ENCODE data around the gene PECR. TPM values are rescaled to one million over a fixed set of nuclear protein-coding genes. Genes with fewer than 3 reads are reported as not detected.

The PECR gene
- total RNA-seq, 2 experiments from 2014 or later, result 28.2 to 29.4 TPM

GRCh38 chr2:216024779-216025336 lies 56.8 kb downstream of the PECR start:
- DNase-seq (no peak), ATAC-seq (ENCODE audit: low read depth) (no peak)
- no peaks in the 10 kb centered on the region for H3K9me3 Mint-ChIP-seq
- POLR2A ChIA-PET, result no interaction called here
- H3K4me3 Mint-ChIP-seq, result no peak overlapping the region
- H3K27ac Mint-ChIP-seq, result no peak overlapping the region
- peaks cover 4% of the 10 kb centered on the region for H3K4me1 Mint-ChIP-seq
- no peaks in the 10 kb centered on the region for H3K36me3 Mint-ChIP-seq
- H3K27me3 Mint-ChIP-seq, result no peaks in the 10 kb centered on the region

- H3K9me3 Mint-ChIP-seq, result peaks cover 3% of the 10 kb centered on the region
- POLR2A ChIA-PET, result no interaction called here
- H3K4me1 Mint-ChIP-seq, result peaks cover 7% of the 10 kb centered on the region
- H3K36me3 Mint-ChIP-seq, result peaks cover 3% of the 10 kb centered on the region
- H3K27me3 Mint-ChIP-seq, result no peaks in the 10 kb centered on the region
- ATAC-seq (ENCODE audit: low read depth) (peak; percentile 72), DNase-seq (no peak)
- no peak overlapping the region for H3K27ac Mint-ChIP-seq
- no peak overlapping the region for H3K4me3 Mint-ChIP-seq
Observed at GRCh38 chr2:216023055-216023648, 58.5 kb downstream of the PECR start.

DNA sequence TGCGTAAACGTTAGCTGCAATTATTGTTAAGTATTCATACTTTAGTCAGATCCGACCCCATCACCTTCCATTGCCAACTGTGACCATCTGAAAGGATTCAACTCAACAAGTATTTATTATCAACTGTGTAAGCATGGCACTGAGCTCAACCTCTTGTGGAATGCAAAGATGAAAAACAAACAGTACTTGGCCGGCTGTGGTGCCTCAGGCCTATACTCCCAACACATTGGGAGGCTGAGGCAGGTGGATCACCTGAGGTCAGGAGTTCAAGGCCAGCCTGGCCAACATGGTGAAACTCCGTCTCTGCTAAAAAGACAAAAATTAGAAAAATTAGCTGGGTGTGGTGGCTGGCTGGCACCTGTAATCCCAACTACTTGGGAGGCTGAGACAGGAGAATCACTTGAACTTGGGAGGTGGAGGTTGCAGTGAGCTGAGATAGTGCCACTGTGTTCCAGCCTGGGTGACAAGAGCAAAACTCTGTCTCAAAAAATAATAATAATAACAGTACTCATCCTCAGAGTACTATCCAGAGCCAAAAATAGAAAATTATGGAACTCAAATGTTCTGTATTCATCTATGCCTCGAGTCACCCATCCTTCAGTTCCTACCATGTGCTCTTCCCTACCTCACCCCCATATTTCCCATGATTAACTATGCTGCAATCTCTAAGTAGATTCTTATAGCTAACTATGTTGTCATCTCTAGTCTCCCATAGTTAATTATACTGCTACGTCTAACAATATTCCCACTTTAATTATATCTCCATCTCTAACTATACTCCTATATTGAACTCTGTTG lies 59.6 kb downstream of the PECR start:
- H3K4me3 Mint-ChIP-seq, result no peak overlapping the region
- H3K27ac Mint-ChIP-seq, result no peak overlapping the region

GRCh38 chr2:216018709-216019108 lies 62.9 kb downstream of the PECR start:
- no peak for ATAC-seq (ENCODE audit: low read depth)
- Mint-ChIP-seq H3K4me1 (peaks cover 37% of the 10 kb centered on the region), H3K27me3 (no peaks in the 10 kb centered on the region)

More for the DNA sequence above, 59.6 kb downstream of the PECR start:
- peaks cover 3% of the 10 kb centered on the region for H3K36me3 Mint-ChIP-seq
- H3K4me1 Mint-ChIP-seq, result peaks cover 14% of the 10 kb centered on the region
- H3K9me3 Mint-ChIP-seq, result peaks cover 3% of the 10 kb centered on the region
- ATAC-seq (ENCODE audit: low read depth), result no peak
- DNase-seq, result no peak
- POLR2A ChIA-PET, result no interaction called here
- no peaks in the 10 kb centered on the region for H3K27me3 Mint-ChIP-seq

GRCh38 chr2:216017365-216017764 lies 64.2 kb downstream of the PECR start:
- Mint-ChIP-seq H3K4me1 (peaks cover 39% of the 10 kb centered on the region), H3K9me3 (peaks cover 3% of the 10 kb centered on the region), H3K27ac (peak overlapping the region; percentile 31), H3K4me3 (no peak overlapping the region), H3K36me3 (peaks cover 3% of the 10 kb centered on the region), H3K27me3 (no peaks in the 10 kb centered on the region)
- DNase-seq (no peak), ATAC-seq (ENCODE audit: low read depth) (no peak)
- POLR2A ChIA-PET, result interaction anchor here (0.9 kb wide), 1 partner anchor 11 kb away, joined by 4 read pairs; no protein-coding TSS in a partner anchor

More at GRCh38 chr2:216018709-216019108, 62.9 kb downstream of the PECR start:
- H3K4me3 Mint-ChIP-seq, result no peak overlapping the region
- no peak for DNase-seq
- H3K36me3 Mint-ChIP-seq, result peaks cover 3% of the 10 kb centered on the region
- H3K9me3 Mint-ChIP-seq, result peaks cover 3% of the 10 kb centered on the region
- H3K27ac Mint-ChIP-seq, result no peak overlapping the region
- POLR2A ChIA-PET, result no interaction called here

DNA sequence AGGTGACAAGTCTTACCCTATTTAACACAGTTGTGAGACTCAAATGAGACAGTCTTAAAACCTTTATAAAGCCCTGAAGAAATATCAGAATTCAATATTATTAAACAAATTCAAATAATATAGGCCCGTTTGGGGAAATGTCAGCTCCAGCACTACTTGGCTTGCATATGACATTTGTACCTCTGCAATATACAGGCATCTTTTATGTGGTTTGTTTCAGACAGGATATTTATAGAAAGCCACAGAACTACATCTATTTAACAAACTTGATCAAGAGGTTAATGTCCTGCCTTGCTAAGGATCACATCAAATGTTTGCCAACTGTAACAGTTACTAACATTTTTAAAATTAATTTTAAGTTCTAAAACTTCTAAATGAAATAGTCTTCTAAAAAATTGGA lies 65.0 kb downstream of the PECR start:
- POLR2A ChIA-PET, result interaction anchor here (0.7 to 1.3 kb wide), 4 partner anchors 10 to 1208 kb away, joined by 3 to 6 read pairs (median 4); partner anchors contain the start of genes PECR and TMEM169
- peaks cover 42% of the 10 kb centered on the region for H3K4me1 Mint-ChIP-seq
- peaks cover 3% of the 10 kb centered on the region for H3K36me3 Mint-ChIP-seq
- DNase-seq (no peak), ATAC-seq (ENCODE audit: low read depth) (no peak)
- peaks cover 3% of the 10 kb centered on the region for H3K9me3 Mint-ChIP-seq
- H3K27me3 Mint-ChIP-seq, result no peaks in the 10 kb centered on the region
- H3K27ac Mint-ChIP-seq, result peak overlapping the region; percentile 84
- H3K4me3 Mint-ChIP-seq, result peak overlapping the region; percentile 30

DNA sequence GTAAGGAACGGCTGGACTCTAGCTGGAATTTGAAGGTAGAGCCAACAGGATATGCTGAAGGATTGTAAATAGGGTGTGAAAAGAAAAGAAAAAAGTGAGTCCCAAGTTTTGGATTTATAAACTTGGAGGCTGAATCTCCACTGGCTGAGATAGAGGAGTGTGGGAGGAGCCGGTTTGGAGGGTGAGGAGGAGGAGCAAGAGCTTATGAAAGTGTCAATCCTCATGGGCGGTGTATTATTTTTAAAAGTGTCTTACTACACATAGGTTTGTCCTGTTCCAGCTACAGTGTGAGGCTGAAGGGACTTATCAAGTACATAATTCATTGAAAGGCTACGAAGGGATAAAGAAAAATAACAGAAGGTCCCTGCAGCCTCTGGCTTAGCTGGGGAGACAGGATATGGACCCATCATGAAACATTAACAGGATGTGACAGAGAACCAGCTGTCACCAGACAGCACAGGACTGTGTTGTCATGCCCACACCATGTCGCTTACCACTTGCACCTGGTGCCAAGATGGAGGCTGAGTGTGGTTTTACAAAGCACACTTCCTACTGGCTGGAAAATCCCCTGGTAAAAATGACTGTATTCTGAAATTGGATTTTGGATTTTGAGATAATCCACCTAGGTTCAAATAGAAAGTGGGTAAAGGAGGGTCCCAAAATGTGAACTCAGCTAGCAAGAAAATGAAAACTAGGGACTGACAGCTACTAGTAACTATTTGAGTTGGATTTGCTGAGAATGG lies 65.7 kb downstream of the PECR start:
- Mint-ChIP-seq H3K9me3 (peaks cover 3% of the 10 kb centered on the region), H3K27ac (peak overlapping the region; percentile 84), H3K4me3 (peak overlapping the region; percentile 30), H3K36me3 (peaks cover 3% of the 10 kb centered on the region), H3K4me1 (peaks cover 42% of the 10 kb centered on the region), H3K27me3 (no peaks in the 10 kb centered on the region)
- POLR2A ChIA-PET, result interaction anchor here (0.9 to 1.3 kb wide), 3 partner anchors 9 to 1207 kb away, joined by 3 to 5 read pairs (median 3); partner anchors contain the start of genes PECR and TMEM169
- ATAC-seq (ENCODE audit: low read depth) (peak; percentile 90), DNase-seq (no peak)

DNA sequence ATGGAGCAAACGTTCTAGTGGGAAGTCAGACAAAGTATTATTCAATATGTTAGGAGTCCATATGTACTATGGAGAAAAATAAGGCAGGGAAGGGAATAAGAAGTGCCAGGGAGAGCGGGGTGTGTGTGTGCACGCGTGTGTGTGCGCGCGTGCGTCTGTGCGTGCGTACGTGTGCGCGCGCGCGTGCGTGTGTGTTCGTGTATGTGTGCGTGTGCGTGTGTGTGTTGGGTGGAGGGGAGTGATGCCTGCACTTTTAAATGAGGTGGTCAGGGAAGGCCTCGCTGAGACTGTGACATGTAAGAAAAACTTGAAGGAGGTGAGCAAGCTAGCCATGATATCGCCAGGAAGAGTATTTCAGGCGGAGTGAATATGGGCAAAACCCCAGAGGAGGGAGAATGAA lies 66.6 kb downstream of the PECR start:
- H3K9me3 Mint-ChIP-seq, result peaks cover 3% of the 10 kb centered on the region
- no peaks in the 10 kb centered on the region for H3K27me3 Mint-ChIP-seq
- H3K4me1 Mint-ChIP-seq, result peaks cover 42% of the 10 kb centered on the region
- H3K36me3 Mint-ChIP-seq, result peaks cover 3% of the 10 kb centered on the region
- DNase-seq, result no peak
- peak overlapping the region; percentile 84 for H3K27ac Mint-ChIP-seq
- H3K4me3 Mint-ChIP-seq, result no peak overlapping the region
- ATAC-seq (ENCODE audit: low read depth), result no peak
- POLR2A ChIA-PET, result no interaction called here

GRCh38 chr2:216014006-216014405 lies 67.6 kb downstream of the PECR start:
- Mint-ChIP-seq H3K27ac (no peak overlapping the region), H3K4me1 (peaks cover 43% of the 10 kb centered on the region), H3K36me3 (peaks cover 5% of the 10 kb centered on the region), H3K27me3 (no peaks in the 10 kb centered on the region), H3K4me3 (peak overlapping the region; percentile 68), H3K9me3 (peaks cover 3% of the 10 kb centered on the region)
- DNase-seq (no peak), ATAC-seq (ENCODE audit: low read depth) (no peak)
- POLR2A ChIA-PET, result interaction anchor here (0.6 kb wide), 1 partner anchor 8 kb away, joined by 3 read pairs; no protein-coding TSS in a partner anchor

DNA sequence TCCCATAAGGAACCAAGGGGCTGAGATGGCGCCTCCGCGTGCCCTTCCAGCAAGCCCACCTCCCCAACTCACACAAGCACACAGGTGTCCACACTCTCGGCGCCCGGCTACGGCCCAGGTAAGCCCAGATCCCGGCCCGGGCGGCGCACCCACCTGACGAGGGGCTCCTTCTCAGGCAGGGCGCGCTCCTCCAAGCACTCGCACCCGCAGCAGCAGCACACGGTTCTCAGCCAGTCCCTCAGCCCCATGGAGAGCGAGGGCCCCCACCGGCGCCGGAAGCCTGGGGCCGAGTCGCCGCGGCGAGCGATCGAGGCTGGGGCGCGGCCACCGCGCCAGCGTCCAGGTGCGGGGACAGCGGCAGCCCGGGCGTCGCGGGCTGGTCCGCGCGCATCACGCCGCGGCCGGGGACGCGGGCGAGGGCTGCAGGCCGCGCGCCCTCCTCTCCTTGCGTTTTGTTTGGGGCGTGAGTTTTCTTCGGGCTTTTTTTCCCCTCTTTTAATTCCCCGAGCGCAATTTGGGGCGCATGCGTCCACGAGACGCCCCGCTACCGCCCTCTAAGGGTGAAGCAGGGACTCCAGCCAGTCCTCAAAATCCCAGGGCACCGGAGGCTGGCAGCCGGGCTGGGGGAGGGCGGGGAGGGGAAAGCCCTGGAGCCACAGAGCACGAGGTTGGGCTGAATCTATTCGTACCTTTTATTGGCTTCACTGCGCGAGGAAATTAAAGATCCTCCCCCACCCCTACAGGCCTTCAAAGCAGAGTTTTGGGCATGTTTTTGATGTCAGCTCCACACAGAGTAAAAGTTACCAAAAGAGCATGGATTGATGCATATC lies 68.3 kb downstream of the PECR start, which contains the start of gene MREG:
TSS of gene MREG (minus strand) at position 472 of the 830 bp plus-strand sequence. CDS start at position 248, 224 bp downstream.
- H3K27ac Mint-ChIP-seq, result peak within 1 kb of the TSS; percentile 65
- ATAC-seq (ENCODE audit: low read depth), result peak; percentile 66
- DNase-seq, result peak; percentile 84
- peaks cover 40% of the 10 kb centered on the region for H3K4me1 Mint-ChIP-seq
- H3K4me3 Mint-ChIP-seq, result peak within 1 kb of the TSS; percentile 90
- H3K27me3 Mint-ChIP-seq, result no peaks in the 10 kb centered on the region
- H3K9me3 Mint-ChIP-seq, result no peaks in the 10 kb centered on the region
- POLR2A ChIA-PET, result interaction anchor here (0.6 kb wide), 2 partner anchors 7 to 264 kb away, joined by 3 read pairs; no protein-coding TSS in a partner anchor
- H3K36me3 Mint-ChIP-seq, result peaks cover 2% of the 10 kb centered on the region

- Mint-ChIP-seq H3K4me1 (peaks cover 40% of the 10 kb centered on the region), H3K4me3 (peak overlapping the region; percentile 90), H3K27ac (peak overlapping the region; percentile 48), H3K9me3 (no peaks in the 10 kb centered on the region), H3K36me3 (peaks cover 2% of the 10 kb centered on the region), H3K27me3 (no peaks in the 10 kb centered on the region)
- ATAC-seq (ENCODE audit: low read depth) (no peak), DNase-seq (no peak)
- POLR2A ChIA-PET, result interaction anchor here (0.6 kb wide), 1 partner anchor 264 kb away, joined by 3 read pairs; no protein-coding TSS in a partner anchor
Observed at GRCh38 chr2:216012830-216013079, 68.9 kb downstream of the PECR start.

DNA sequence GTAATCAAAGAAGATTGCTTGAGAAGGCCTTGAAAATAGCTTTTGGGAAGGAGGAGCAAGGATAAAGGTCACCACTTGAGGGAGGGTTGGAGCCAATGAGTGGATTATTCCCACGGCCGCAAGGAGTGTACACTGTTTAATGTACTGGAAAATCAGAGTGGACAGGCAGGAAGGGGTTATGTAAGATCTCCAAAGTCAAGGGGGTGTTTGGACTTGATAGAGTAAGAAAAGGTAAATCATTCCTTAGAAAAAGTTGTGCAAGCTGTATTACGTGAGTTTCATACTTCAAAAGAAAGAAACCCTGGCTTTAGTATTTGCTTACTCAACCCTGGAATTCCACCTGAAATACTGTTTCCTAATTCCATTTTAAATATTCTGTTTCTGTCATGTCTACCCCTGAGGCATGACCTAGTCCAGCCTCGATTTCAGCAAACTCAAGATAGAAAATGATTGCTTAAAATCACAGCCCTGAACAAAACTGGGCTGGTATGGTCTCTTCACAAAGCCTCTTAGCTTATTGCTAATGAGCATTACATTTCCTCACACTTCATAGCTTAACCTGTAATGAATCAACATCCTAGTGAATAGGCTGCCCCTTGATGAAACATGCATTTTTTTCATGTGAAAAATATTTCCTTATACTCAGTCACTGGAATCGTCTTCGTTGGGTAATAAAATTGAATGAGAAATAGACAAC lies 69.3 kb downstream of the PECR start:
- peak overlapping the region; percentile 90 for H3K4me3 Mint-ChIP-seq
- H3K27me3 Mint-ChIP-seq, result no peaks in the 10 kb centered on the region
- H3K4me1 Mint-ChIP-seq, result peaks cover 36% of the 10 kb centered on the region
- POLR2A ChIA-PET, result interaction anchor here (0.6 kb wide), 1 partner anchor 263 kb away, joined by 3 read pairs; no protein-coding TSS in a partner anchor
- ATAC-seq (ENCODE audit: low read depth) (no peak), DNase-seq (no peak)
- peak overlapping the region; percentile 48 for H3K27ac Mint-ChIP-seq
- H3K36me3 Mint-ChIP-seq, result peaks cover 2% of the 10 kb centered on the region
- no peaks in the 10 kb centered on the region for H3K9me3 Mint-ChIP-seq

All from activated naive CD8-positive, alpha-beta T cell treated with anti-CD3 and anti-CD28 coated beads, Interleukin-2, amount 10 ng/mL, durations not matched to agents 7 days and 5 days (primary cell).